ENCODE results near the gene CCDC187. TPM values are rescaled to one million over a fixed set of nuclear protein-coding genes. Genes with fewer than 3 reads are reported as not detected.
"Not testable (repeated sequence)": the region's sequence is repeated elsewhere in the genome, so short reads cannot be mapped to it uniquely, and the experiment has no call there.

The CCDC187 gene
- polyA plus RNA-seq, 1 donor: 2.2 TPM

GRCh38 chr9:136327304-136327974 is 23.5 kb upstream of the CCDC187 start, which contains the start of gene GPSM1:
Gene GPSM1 (plus strand): TSS chr9:136327539. CDS start chr9:136327696, 157 bp downstream.
- no peak for DNase-seq

GRCh38 chr9:136326761-136327303 is 22.9 kb upstream of the CCDC187 start:
- DNase-seq: no peak

GRCh38 chr9:136326061-136326760 is 22.3 kb upstream of the CCDC187 start:
- no peak for DNase-seq

GRCh38 chr9:136325358-136325757 is 21.5 kb upstream of the CCDC187 start:
- no peak for DNase-seq

- no peak for DNase-seq
Measured at GRCh38 chr9:136324501-136325300, 20.8 kb upstream of the CCDC187 start.

GRCh38 chr9:136323371-136323789 is 19.5 kb upstream of the CCDC187 start:
- DNase-seq: no peak

- no peak for DNase-seq
Measured at GRCh38 chr9:136322756-136323330, 18.9 kb upstream of the CCDC187 start.

GRCh38 chr9:136321561-136321960 is 17.7 kb upstream of the CCDC187 start:
- DNase-seq: no peak

- DNase-seq: not testable (repeated sequence)
Measured at GRCh38 chr9:136320972-136321371, 17.1 kb upstream of the CCDC187 start.

GRCh38 chr9:136319955-136320354 is 16.1 kb upstream of the CCDC187 start:
- not testable (repeated sequence) for DNase-seq

- DNase-seq: not testable (repeated sequence)
Measured at GRCh38 chr9:136319244-136319643, 15.3 kb upstream of the CCDC187 start.

- DNase-seq: no peak
Measured at GRCh38 chr9:136318776-136319241, 14.9 kb upstream of the CCDC187 start.

- no peak for DNase-seq
Measured at GRCh38 chr9:136318111-136318775, 14.3 kb upstream of the CCDC187 start.

GRCh38 chr9:136317695-136318094 is 13.8 kb upstream of the CCDC187 start:
- no peak for DNase-seq

- DNase-seq: no peak
Measured at GRCh38 chr9:136316896-136317676, 13.2 kb upstream of the CCDC187 start.

GRCh38 chr9:136316271-136316751 is 12.4 kb upstream of the CCDC187 start:
- no peak for DNase-seq

- no peak for DNase-seq
Measured at GRCh38 chr9:136314944-136315343, 11.1 kb upstream of the CCDC187 start.

GRCh38 chr9:136314056-136314416 is 10.1 kb upstream of the CCDC187 start:
- no peak for DNase-seq

GRCh38 chr9:136313111-136314055 is 9.5 kb upstream of the CCDC187 start:
- DNase-seq: no peak

All from left kidney (tissue), 2 donors.